Karpas-422 (cell line): ENCODE measurements around the gene AIFM2. TPM values are rescaled to one million over a fixed set of nuclear protein-coding genes. Genes with fewer than 3 reads are reported as not detected.
"Not testable (repeated sequence)": the region's sequence is repeated elsewhere in the genome, so short reads cannot be mapped to it uniquely, and the experiment has no call there.

Experiments used
- DNase-seq: peaks from one replicate; pipeline ENCODE4 v3.0.0-alpha.2; 2015
- H2AFZ ChIP-seq: fragments of 200-600 bp; sonication (generic); 2 replicates; pipeline ENCODE4 v1.6.1; 2014; ENCODE audit warnings: antibody characterized with exemption, low read length, mixed read lengths
- H3K27ac ChIP-seq: fragments of 200-600 bp; sonication (generic); 2 replicates; pipeline ENCODE4 v1.5.1; 2014; ENCODE audit warnings: mild to moderate bottlenecking, low read length, moderate library complexity
- H3K27me3 ChIP-seq: fragments of 200-600 bp; sonication (generic); 2 replicates; pipeline ENCODE4 v1.6.1; 2014; ENCODE audit warnings: low read length, mixed read lengths
- H3K36me3 ChIP-seq: fragments of 200-600 bp; sonication (generic); 2 replicates; pipeline ENCODE4 v1.6.1; 2014; ENCODE audit warnings: low read length, mixed read lengths; ENCODE audit not compliant: insufficient read depth
- H3K4me1 ChIP-seq: fragments of 200-600 bp; sonication (generic); 2 replicates; pipeline ENCODE4 v1.6.1; 2014; ENCODE audit warnings: mild to moderate bottlenecking, low read length, mixed read lengths
- H3K4me2 ChIP-seq: fragments of 200-600 bp; sonication (generic); 2 replicates; pipeline ENCODE4 v1.6.1; 2014; ENCODE audit warnings: low read length, low read depth, mild to moderate bottlenecking; ENCODE audit not compliant: poor library complexity, severe bottlenecking
- H3K4me3 ChIP-seq: fragments of 200-600 bp; sonication (generic); 2 replicates; pipeline ENCODE4 v1.5.1; 2014; ENCODE audit warnings: mild to moderate bottlenecking, antibody characterized with exemption, low read length, mixed read lengths
- H3K79me2 ChIP-seq: fragments of 200-600 bp; sonication (generic); 2 replicates; pipeline ENCODE4 v1.6.1; 2014; ENCODE audit warnings: mild to moderate bottlenecking, low read length, mixed read lengths
- H3K9ac ChIP-seq: fragments of 200-600 bp; sonication (generic); 2 replicates; pipeline ENCODE4 v1.6.0; 2014; ENCODE audit warnings: low read length
- H3K9me2 ChIP-seq: fragments of 200-600 bp; sonication (generic), shearing (Covaris generic); replicated peaks from 2 replicates; pipeline ENCODE4 v1.6.0; 2014; ENCODE audit warnings: mild to moderate bottlenecking, low read length, moderate library complexity; ENCODE audit not compliant: insufficient read depth
- H3K9me3 ChIP-seq: fragments of 300-700, 200-600 bp; sonication (generic); 2 replicates; pipeline ENCODE4 v1.6.1; 2014; ENCODE audit warnings: low read length, mixed read lengths
- H4K20me1 ChIP-seq: fragments of 200-600 bp; sonication (generic); 2 replicates; pipeline ENCODE4 v1.6.1; 2014; ENCODE audit warnings: mild to moderate bottlenecking, antibody characterized with exemption, low read length, low read depth; ENCODE audit not compliant: insufficient read depth
- total RNA-seq: library from RNA; depleted of rRNA; stranded (reverse); fragments of >200 nt; shearing (Covaris generic); gene quantifications from 2 replicates; pipeline ENCODE4 v1.2.3, GENCODE V29; 2014; ENCODE audit warnings: low replicate concordance

The AIFM2 gene
- total RNA-seq, 1 experiment from 2014 or later = 5.7 TPM

- Histone ChIP-seq H2AFZ (no peak overlapping the region), H3K27ac (no peak overlapping the region), H3K4me1 (no peaks in the 10 kb centered on the region), H3K79me2 (peaks cover 5% of the 10 kb centered on the region), H3K9me3 (no peaks in the 10 kb centered on the region), H4K20me1 (no peaks in the 10 kb centered on the region), H3K9me2 (no peaks in the 10 kb centered on the region), H3K4me3 (no peak overlapping the region), H3K9ac (no peak overlapping the region), H3K36me3 (peaks cover 6% of the 10 kb centered on the region), H3K4me2 (no peak overlapping the region), H3K27me3 (no peaks in the 10 kb centered on the region)
- no peak for DNase-seq
These were observed 8.2 kb downstream of the AIFM2 start for GRCh38 chr10:70124415-70124814.

GRCh38 chr10:70123817-70124216 is 8.8 kb downstream of the AIFM2 start:
- Histone ChIP-seq H3K9me2 (no peaks in the 10 kb centered on the region), H2AFZ (no peak overlapping the region), H3K4me3 (no peak overlapping the region), H3K27ac (no peak overlapping the region), H3K27me3 (no peaks in the 10 kb centered on the region), H3K9me3 (no peaks in the 10 kb centered on the region), H3K9ac (no peak overlapping the region), H3K4me1 (no peaks in the 10 kb centered on the region), H4K20me1 (no peaks in the 10 kb centered on the region), H3K79me2 (peaks cover 3% of the 10 kb centered on the region; the same call in 1 of the 2 replicates), H3K4me2 (no peak overlapping the region), H3K36me3 (peaks cover 4% of the 10 kb centered on the region; the same call in 1 of the 2 replicates)
- DNase-seq = no peak

GRCh38 chr10:70123166-70123565 is 9.5 kb downstream of the AIFM2 start:
- H3K9me2 ChIP-seq, H3K36me3 ChIP-seq, H3K4me1 ChIP-seq, DNase-seq, H3K9me3 ChIP-seq, H3K9ac ChIP-seq, H3K27me3 ChIP-seq, H4K20me1 ChIP-seq, H3K27ac ChIP-seq, H3K4me2 ChIP-seq, H3K4me3 ChIP-seq, H3K79me2 ChIP-seq, H2AFZ ChIP-seq: not testable (repeated sequence)

- Histone ChIP-seq H3K4me3 (no peak overlapping the region), H3K9me3 (no peaks in the 10 kb centered on the region), H3K4me2 (no peak overlapping the region), H2AFZ (no peak overlapping the region), H3K9ac (no peak overlapping the region), H3K4me1 (no peaks in the 10 kb centered on the region), H4K20me1 (no peaks in the 10 kb centered on the region), H3K27me3 (no peaks in the 10 kb centered on the region), H3K79me2 (peaks cover 3% of the 10 kb centered on the region; the same call in 1 of the 2 replicates), H3K27ac (no peak overlapping the region), H3K9me2 (no peaks in the 10 kb centered on the region), H3K36me3 (peaks cover 4% of the 10 kb centered on the region; the same call in 1 of the 2 replicates)
- no peak for DNase-seq
These were observed 9.9 kb downstream of the AIFM2 start for GRCh38 chr10:70122742-70123141.

GRCh38 chr10:70121281-70121949 is 11.2 kb downstream of the AIFM2 start:
- DNase-seq = no peak
- H3K4me2 ChIP-seq = no peak overlapping the region
- no peaks in the 10 kb centered on the region for H3K4me1 ChIP-seq
- no peak overlapping the region for H3K4me3 ChIP-seq
- H3K9ac ChIP-seq = no peak overlapping the region
- no peak overlapping the region for H2AFZ ChIP-seq
- no peaks in the 10 kb centered on the region for H3K9me3 ChIP-seq
- H4K20me1 ChIP-seq = no peaks in the 10 kb centered on the region
- H3K79me2 ChIP-seq = peaks cover 3% of the 10 kb centered on the region; the same call in 1 of the 2 replicates
- H3K27me3 ChIP-seq = no peaks in the 10 kb centered on the region
- H3K36me3 ChIP-seq = peaks cover 4% of the 10 kb centered on the region; the same call in 1 of the 2 replicates
- no peak overlapping the region for H3K27ac ChIP-seq
- H3K9me2 ChIP-seq = no peaks in the 10 kb centered on the region

GRCh38 chr10:70120417-70120816 is 12.2 kb downstream of the AIFM2 start:
- Histone ChIP-seq H3K27me3 (no peaks in the 10 kb centered on the region), H3K9me3 (no peaks in the 10 kb centered on the region), H3K4me1 (no peaks in the 10 kb centered on the region), H3K4me3 (no peak overlapping the region), H2AFZ (no peak overlapping the region), H3K9ac (no peak overlapping the region), H3K4me2 (no peak overlapping the region), H3K79me2 (peaks cover 3% of the 10 kb centered on the region; the same call in 1 of the 2 replicates), H3K27ac (no peak overlapping the region), H3K36me3 (peaks cover 8% of the 10 kb centered on the region; the same call in 1 of the 2 replicates), H3K9me2 (no peaks in the 10 kb centered on the region), H4K20me1 (no peaks in the 10 kb centered on the region)
- no peak for DNase-seq

GRCh38 chr10:70119623-70120022 is 13.0 kb downstream of the AIFM2 start:
- Histone ChIP-seq H3K27me3 (no peaks in the 10 kb centered on the region), H3K4me3 (no peak overlapping the region), H4K20me1 (no peaks in the 10 kb centered on the region), H3K36me3 (peaks cover 8% of the 10 kb centered on the region; the same call in 1 of the 2 replicates), H3K9me2 (no peaks in the 10 kb centered on the region), H3K79me2 (peaks cover 1% of the 10 kb centered on the region; the same call in 1 of the 2 replicates), H3K9ac (no peak overlapping the region), H3K27ac (no peak overlapping the region), H3K9me3 (no peaks in the 10 kb centered on the region), H2AFZ (no peak overlapping the region), H3K4me1 (no peaks in the 10 kb centered on the region), H3K4me2 (no peak overlapping the region)
- DNase-seq = no peak

- Histone ChIP-seq H3K4me3 (no peak overlapping the region), H3K36me3 (peaks cover 8% of the 10 kb centered on the region; the same call in 1 of the 2 replicates), H3K27ac (no peak overlapping the region), H3K9me2 (no peaks in the 10 kb centered on the region), H2AFZ (no peak overlapping the region), H4K20me1 (no peaks in the 10 kb centered on the region), H3K9me3 (no peaks in the 10 kb centered on the region), H3K79me2 (no peaks in the 10 kb centered on the region), H3K4me2 (no peak overlapping the region), H3K4me1 (no peaks in the 10 kb centered on the region), H3K27me3 (no peaks in the 10 kb centered on the region), H3K9ac (no peak overlapping the region)
- DNase-seq = no peak
These were observed 13.4 kb downstream of the AIFM2 start for GRCh38 chr10:70119197-70119596.
